Muscle layer of duodenum (tissue), 2 donors: ENCODE measurements around the gene CATSPERE.

Experiments
- H3K27ac ChIP-seq: one replicate; pipeline ENCODE4 v1.7.0; 2013; ENCODE audit warnings: mild to moderate bottlenecking, low read length
- H3K27me3 ChIP-seq: one replicate; pipeline ENCODE4 v1.7.0; 2013; ENCODE audit warnings: low read depth, mild to moderate bottlenecking, control low read depth, low read length
- H3K36me3 ChIP-seq, 2 donors: one replicate each; pipeline ENCODE4 v1.7.0; 2013; ENCODE audit warnings: low read length in 2 of 2, control low read depth in 1 of 2, mild to moderate bottlenecking in 1 of 2; ENCODE audit not compliant: insufficient read depth in 2 of 2, control insufficient read depth in 1 of 2
- H3K4me1 ChIP-seq, 2 donors: one replicate each; pipeline ENCODE4 v1.7.0; 2013; ENCODE audit warnings: low read length in 2 of 2, mild to moderate bottlenecking in 2 of 2, control low read depth in 1 of 2, moderate library complexity in 1 of 2; ENCODE audit not compliant: insufficient read depth in 2 of 2, control insufficient read depth in 1 of 2
- H3K4me3 ChIP-seq, 2 donors: one replicate each; pipeline ENCODE4 v1.7.0; 2013; ENCODE audit warnings: low read length in 2 of 2, low read depth in 1 of 2, mild to moderate bottlenecking in 1 of 2
- H3K9me3 ChIP-seq, 2 donors: one replicate each; pipeline ENCODE4 v1.7.0; 2013; ENCODE audit warnings: low read length in 2 of 2, control low read depth in 1 of 2, mild to moderate bottlenecking in 1 of 2; ENCODE audit not compliant: control insufficient read depth in 1 of 2
- donor health status: healthy.

The CATSPERE gene

DNA sequence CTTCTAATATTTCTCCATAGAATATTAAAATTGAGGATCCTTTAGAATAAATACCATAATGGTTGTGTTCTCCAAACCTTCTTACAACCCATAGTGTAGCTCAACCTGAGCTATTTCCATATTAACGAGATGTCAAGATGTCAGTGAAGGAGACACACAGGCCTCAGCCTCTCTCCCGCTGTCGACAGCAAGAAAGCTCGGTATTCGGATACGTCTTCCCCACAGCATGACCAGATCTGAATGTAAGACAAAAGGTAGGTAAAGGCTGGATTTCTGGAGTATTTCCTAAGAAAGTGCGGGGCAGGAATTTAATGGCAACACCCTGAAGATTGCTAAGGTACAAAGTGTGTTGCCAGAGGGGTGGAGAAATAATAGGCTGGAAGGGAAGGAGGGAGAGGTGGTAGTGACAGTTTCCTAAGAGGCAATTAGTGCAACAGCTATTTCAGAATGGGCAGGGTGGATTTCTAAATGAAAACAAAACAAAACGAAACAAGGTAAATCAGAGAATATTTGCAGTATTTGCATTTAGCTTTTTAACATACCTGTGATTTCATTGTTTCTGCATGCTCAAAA, 11.1 kb upstream of the CATSPERE start:
- peaks cover 22 to 43% of the 10 kb centered on the region in 2 donors for H3K4me1 ChIP-seq
- H3K4me3 ChIP-seq, result peak overlapping the region; percentile 78 to 84
- H3K36me3 ChIP-seq, result peaks cover 0 to 5% of the 10 kb centered on the region in 2 donors
- H3K9me3 ChIP-seq, result no peaks in the 10 kb centered on the region
- no peaks in the 10 kb centered on the region for H3K27me3 ChIP-seq
- H3K27ac ChIP-seq, result peak overlapping the region; percentile 91

DNA sequence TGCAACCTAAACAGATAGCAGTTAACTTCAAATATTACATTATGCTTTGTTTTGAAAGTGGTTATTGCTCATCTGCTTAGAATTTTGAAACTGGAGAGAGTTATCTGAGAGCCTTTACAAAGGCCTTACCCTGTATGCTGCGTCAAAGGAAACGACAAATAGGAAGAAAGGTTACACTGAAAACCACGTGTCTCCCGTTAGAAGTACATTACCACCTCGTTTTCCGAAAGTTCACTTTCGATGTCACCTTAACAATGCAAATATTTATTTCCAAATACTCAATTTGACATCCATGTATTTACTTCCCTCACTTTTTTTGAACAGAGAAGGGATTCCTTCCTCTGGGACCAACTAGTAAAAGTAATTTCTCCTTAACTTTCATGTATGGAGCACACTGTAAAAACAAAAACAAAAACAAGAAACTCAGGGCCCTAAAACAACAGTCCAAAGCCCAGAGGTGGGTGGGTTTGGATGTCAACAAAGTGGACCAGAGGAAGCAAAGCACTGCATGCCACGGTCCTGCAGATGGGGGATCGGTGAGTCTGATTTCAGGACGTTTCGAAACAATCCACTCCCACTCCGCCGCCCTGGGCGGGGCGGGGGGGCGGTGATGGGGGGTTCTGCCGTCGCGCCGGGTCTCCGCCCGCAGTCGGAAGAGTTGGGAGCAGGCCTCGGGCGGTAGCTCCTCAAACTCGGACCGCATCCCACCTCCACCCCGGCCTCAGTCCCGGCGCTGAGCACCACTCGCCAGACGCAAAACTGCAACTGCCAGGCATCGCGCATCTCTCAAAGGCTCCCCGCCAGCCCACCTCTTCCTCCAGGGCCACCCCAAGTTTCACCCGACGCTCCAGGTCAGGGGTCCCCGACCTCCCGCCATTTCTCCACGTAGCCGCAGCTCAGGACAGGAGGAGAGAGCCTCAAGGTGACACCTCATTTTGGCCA, 10.2 kb upstream of the CATSPERE start:
- peaks cover 0 to 5% of the 10 kb centered on the region in 2 donors for H3K36me3 ChIP-seq
- H3K4me1 ChIP-seq, result peaks cover 15 to 36% of the 10 kb centered on the region in 2 donors

DNA sequence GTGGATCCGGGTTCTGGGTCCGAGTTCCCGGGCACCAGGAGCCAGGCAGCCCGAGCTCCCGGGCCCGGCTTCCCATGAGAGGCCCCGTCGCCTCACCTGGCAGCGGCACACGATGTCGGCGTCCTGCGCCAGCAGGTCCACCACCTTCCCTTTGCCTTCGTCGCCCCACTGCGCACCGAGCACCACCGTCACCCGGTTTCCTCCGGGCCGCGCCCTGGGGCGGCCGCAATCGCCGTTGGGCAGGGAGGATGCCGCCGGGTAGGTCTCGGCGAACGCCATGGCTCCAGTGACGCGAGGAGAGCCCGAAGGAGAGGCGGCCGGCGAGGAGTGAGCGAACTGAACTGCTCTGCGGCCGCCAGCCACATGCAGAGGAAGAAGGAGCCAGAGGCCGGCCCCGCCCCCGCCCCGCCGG, 9.5 kb upstream of the CATSPERE start, which contains the start of gene ADSS2:
TSS of gene ADSS2 (minus strand) at position 371 of the 412 bp plus-strand sequence. CDS start at position 279, 92 bp downstream.
- Histone ChIP-seq H3K4me1 (peaks cover 8 to 29% of the 10 kb centered on the region in 2 donors), H3K27ac (peak within 1 kb of the TSS; percentile 91)

More for the DNA sequence above, 10.2 kb upstream of the CATSPERE start:
- H3K9me3 ChIP-seq, result no peaks in the 10 kb centered on the region
- H3K27ac ChIP-seq, result peak overlapping the region; percentile 91
- H3K27me3 ChIP-seq, result no peaks in the 10 kb centered on the region
- H3K4me3 ChIP-seq, result peak overlapping the region; percentile 78 to 84

DNA sequence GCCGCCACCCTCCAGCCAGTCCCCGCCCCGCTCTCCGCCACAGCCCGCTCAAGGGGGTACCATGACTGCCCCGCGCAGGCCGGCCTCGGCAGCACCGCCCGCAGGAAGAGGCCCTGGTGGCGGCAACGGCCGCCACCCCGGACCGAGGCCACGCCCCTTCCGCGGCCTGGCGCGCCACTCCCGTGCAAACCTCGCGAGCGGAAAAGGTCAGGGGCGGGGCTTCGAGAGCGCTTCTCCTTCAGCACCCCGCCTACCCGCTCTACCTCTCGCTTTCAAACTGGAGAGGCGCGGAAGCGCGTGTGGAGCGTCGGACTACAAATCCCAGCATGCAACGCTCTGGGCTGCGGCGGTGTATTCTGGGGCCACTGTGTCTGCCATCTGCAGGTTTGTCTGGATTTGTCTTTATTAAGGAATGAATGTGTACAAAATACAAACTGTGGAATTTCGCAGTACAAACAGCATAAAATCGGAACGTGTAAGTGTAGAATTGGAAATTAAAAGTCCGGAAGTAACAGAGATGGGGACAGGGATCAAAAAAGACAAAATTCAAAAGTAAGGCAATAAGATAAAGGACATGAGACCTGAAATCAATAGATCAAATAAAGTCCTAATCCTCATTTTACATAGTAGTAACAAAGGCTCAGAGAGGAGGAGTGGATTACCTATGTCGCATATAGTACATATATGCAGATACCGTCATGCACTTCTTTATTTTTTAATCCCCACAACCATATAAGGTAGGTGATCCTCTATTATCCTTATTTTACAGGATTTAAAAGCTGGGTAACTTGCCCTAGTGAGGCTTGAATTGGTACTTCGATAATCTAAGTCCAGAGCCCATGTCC, 8.9 kb upstream of the CATSPERE start:
- H3K27me3 ChIP-seq, result no peaks in the 10 kb centered on the region
- peak overlapping the region; percentile 20 for H3K27ac ChIP-seq
- H3K9me3 ChIP-seq, result no peaks in the 10 kb centered on the region
- H3K36me3 ChIP-seq, result peaks cover 0 to 5% of the 10 kb centered on the region in 2 donors
- peaks cover 7 to 29% of the 10 kb centered on the region in 2 donors for H3K4me1 ChIP-seq
- peak overlapping the region; percentile 52 to 84 for H3K4me3 ChIP-seq

More for the DNA sequence above, 9.5 kb upstream of the CATSPERE start, which contains the start of gene ADSS2:
- Histone ChIP-seq H3K4me3 (peak within 1 kb of the TSS; percentile 78 to 84), H3K9me3 (no peaks in the 10 kb centered on the region), H3K36me3 (peaks cover 0 to 5% of the 10 kb centered on the region in 2 donors), H3K27me3 (no peaks in the 10 kb centered on the region)

DNA sequence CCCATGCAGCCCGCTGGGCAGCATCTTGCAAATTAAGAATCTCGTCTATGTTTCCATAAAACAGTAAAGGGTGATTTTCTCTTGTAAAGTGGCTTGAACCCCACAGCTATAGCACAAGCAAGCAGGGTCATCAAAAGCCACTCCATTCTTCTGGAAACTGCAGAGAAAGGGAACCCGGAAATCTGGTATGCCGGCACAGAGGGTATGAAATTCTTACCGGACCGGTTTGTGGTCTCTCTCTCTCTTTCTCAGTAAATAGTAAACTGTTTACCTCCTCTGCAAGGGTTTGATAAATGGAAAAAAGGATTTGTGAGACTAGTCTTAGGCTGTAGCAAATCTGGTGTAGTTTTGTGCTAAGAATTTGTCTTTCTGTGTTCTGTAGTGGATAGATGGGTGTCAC, 6.7 kb upstream of the CATSPERE start:
- peaks cover 0 to 5% of the 10 kb centered on the region in 2 donors for H3K36me3 ChIP-seq
- H3K4me3 ChIP-seq, result no peak overlapping the region
- H3K27ac ChIP-seq, result no peak overlapping the region
- no peaks in the 10 kb centered on the region for H3K9me3 ChIP-seq
- H3K4me1 ChIP-seq, result peaks cover 7 to 13% of the 10 kb centered on the region in 2 donors
- no peaks in the 10 kb centered on the region for H3K27me3 ChIP-seq

DNA sequence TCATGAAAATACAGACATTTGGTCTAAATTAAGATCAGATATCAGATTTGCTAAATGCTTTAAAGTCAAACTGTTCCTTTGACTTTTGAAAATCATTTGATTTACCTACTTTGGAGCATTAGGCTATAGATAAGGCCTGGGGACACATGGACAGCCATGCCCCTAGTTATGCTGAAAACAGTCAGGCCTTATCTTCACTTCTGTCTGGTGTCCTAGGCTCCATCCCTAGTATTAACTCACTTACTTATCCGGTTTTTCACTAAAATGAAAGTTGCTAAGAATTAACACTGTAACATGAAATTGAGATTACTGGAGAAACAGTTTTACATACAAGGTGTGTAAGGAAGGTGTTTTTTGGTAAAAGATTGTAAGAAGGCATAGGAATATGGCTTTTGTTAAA, 4.5 kb upstream of the CATSPERE start:
- Histone ChIP-seq H3K36me3 (peaks cover 0 to under 1% of the 10 kb centered on the region in 2 donors), H3K9me3 (no peaks in the 10 kb centered on the region), H3K27ac (no peak overlapping the region), H3K4me3 (no peak overlapping the region), H3K4me1 (peaks cover 0 to 8% of the 10 kb centered on the region in 2 donors), H3K27me3 (no peaks in the 10 kb centered on the region)

DNA sequence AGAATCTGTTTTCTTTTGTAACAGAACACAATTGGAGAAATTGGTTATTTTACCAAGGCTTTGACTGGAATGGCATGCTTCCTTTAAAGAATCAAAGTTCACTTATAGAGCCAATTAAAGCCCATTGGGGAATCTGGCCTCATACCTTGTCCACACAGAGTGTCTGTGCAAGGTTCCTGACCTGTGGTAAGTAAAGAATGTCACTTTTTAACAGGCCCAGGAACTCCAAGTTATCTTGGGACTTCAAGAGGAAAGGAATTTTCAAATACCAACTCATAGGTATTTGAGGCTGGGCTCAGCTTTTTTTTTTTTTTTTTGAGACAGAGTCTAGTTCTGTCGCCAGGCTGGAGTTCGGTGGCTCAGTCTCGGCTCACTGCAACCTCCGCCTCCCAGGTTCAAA, 2.3 kb upstream of the CATSPERE start:
- Histone ChIP-seq H3K36me3 (no peaks in the 10 kb centered on the region), H3K27me3 (no peaks in the 10 kb centered on the region), H3K9me3 (no peaks in the 10 kb centered on the region), H3K27ac (no peak overlapping the region), H3K4me1 (peaks cover 0 to 11% of the 10 kb centered on the region in 2 donors), H3K4me3 (no peak overlapping the region)

DNA sequence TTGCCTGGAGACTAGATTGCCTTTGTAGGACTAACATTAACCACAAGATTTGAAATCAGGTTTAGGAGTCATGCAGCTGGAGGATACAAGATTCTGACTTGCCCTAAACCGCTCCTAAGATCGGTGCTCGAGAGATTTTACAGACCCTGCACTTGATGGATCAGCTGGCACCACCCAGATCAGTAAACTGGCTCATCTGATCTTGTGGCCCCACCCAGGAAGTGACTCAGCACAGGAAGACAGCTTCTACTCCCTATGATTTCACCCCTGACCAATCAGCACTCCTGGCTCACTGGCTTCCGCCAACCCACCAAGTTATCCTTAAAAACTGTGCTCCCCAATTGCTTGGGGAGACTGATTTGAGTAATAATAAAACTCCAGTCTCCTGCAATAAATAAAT, 876 bp upstream of the CATSPERE start:
- H3K27ac ChIP-seq, result no peak overlapping the region
- H3K36me3 ChIP-seq, result no peaks in the 10 kb centered on the region
- no peak overlapping the region for H3K4me3 ChIP-seq
- peaks cover 0 to 11% of the 10 kb centered on the region in 2 donors for H3K4me1 ChIP-seq
- no peaks in the 10 kb centered on the region for H3K27me3 ChIP-seq
- no peaks in the 10 kb centered on the region for H3K9me3 ChIP-seq

DNA sequence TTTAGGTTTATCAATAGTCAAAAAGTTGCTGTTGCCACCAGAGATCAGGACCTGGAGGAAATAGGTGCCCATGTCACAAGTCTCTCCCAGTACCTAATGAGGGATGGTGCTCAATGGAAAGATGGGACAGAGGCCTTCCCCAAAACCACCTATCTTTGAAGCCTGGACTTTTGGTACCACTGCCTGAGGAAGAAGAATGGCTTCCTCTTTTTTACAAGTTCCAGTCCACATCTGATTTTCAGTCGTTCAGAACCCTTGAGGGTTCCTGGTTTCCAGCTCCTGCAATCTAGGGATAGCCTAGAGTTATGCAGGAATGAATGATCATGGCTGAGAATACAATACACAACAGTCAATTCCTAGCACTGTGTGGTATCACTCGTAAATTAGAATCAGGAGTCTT, 5.7 kb downstream of the CATSPERE start:
- no peak overlapping the region for H3K4me3 ChIP-seq
- H3K27ac ChIP-seq, result no peak overlapping the region
- H3K9me3 ChIP-seq, result no peaks in the 10 kb centered on the region
- no peaks in the 10 kb centered on the region for H3K27me3 ChIP-seq
- H3K4me1 ChIP-seq, result peaks cover 0 to 2% of the 10 kb centered on the region in 2 donors
- no peaks in the 10 kb centered on the region for H3K36me3 ChIP-seq

DNA sequence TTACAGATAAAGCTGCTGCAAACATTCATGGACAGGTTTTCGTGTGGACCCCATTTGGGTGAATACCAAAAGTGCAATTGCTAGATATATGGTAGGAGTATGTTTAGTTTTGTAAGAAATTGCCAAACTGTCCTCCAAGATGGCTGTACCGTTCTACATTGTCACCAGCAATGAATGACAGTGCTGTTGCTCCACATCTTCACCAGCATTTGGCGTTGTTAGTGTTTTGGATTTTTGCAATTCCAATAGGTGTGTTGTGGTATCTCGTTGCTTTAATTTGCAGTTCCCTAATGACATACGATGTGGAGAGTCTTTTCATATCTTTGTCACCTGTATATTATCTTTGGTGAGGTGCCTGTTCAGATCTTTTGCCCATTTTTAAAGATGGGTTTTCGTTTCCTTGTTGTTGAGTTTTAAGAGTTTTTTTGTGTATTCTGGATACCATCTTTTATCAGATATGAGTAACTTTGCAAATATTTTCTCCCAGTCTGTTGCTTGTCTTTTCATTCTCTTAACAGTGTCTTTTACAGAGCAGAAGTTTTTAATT, 12.1 kb downstream of the CATSPERE start:
- Histone ChIP-seq H3K27me3 (no peaks in the 10 kb centered on the region), H3K9me3 (peaks cover 0 to 2% of the 10 kb centered on the region in 2 donors), H3K36me3 (no peaks in the 10 kb centered on the region)

More for the DNA sequence above, 12.1 kb downstream of the CATSPERE start:
- H3K4me3 ChIP-seq, result no peak overlapping the region
- H3K27ac ChIP-seq, result no peak overlapping the region
- no peaks in the 10 kb centered on the region for H3K4me1 ChIP-seq
